NCI-H446 treated with DMSO at 0.1 percent for 48 hours (cell line): Measurements from ENCODE around the gene KCNMB1.

Experiments used
- DNase-seq: peaks from one replicate; lab custom pipeline; 2025; lab: John Stamatoyannopoulos, UW

Gene KCNMB1

GRCh38 chr5:170388818-170389549 lies at the start of gene KCNMB1:
Gene KCNMB1, minus strand, starts transcription at chr5:170389367. Its CDS starts 3,920 bp downstream, at chr5:170385447.
- DNase-seq, result no peak

GRCh38 chr5:170438581-170438980 lies 49.4 kb upstream of the KCNMB1 start:
- no peak for DNase-seq

- no peak for DNase-seq
Measured at GRCh38 chr5:170437621-170438375, 48.6 kb upstream of the KCNMB1 start.

- no peak for DNase-seq
Measured at GRCh38 chr5:170436335-170436734, 47.2 kb upstream of the KCNMB1 start.

- DNase-seq, result no peak
Measured at GRCh38 chr5:170434966-170435605, 45.9 kb upstream of the KCNMB1 start.

GRCh38 chr5:170432669-170433068 lies 43.5 kb upstream of the KCNMB1 start:
- DNase-seq, result no peak

GRCh38 chr5:170431571-170431970 lies 42.4 kb upstream of the KCNMB1 start:
- DNase-seq, result no peak

GRCh38 chr5:170430866-170431437 lies 41.8 kb upstream of the KCNMB1 start:
- DNase-seq, result no peak

GRCh38 chr5:170430256-170430655 lies 41.1 kb upstream of the KCNMB1 start:
- no peak for DNase-seq

- no peak for DNase-seq
Measured at GRCh38 chr5:170429014-170429413, 39.8 kb upstream of the KCNMB1 start.

- DNase-seq, result peak; percentile 3
Measured at GRCh38 chr5:170427672-170428236, 38.6 kb upstream of the KCNMB1 start.

GRCh38 chr5:170426786-170427185 lies 37.6 kb upstream of the KCNMB1 start:
- DNase-seq, result no peak

GRCh38 chr5:170426149-170426767 lies 37.1 kb upstream of the KCNMB1 start:
- DNase-seq, result no peak

GRCh38 chr5:170425731-170426130 lies 36.6 kb upstream of the KCNMB1 start:
- DNase-seq, result no peak

GRCh38 chr5:170424629-170425028 lies 35.5 kb upstream of the KCNMB1 start:
- no peak for DNase-seq

GRCh38 chr5:170423692-170424091 lies 34.5 kb upstream of the KCNMB1 start:
- no peak for DNase-seq

- no peak for DNase-seq
Measured at GRCh38 chr5:170421826-170422225, 32.7 kb upstream of the KCNMB1 start.

GRCh38 chr5:170420806-170421412 lies 31.7 kb upstream of the KCNMB1 start:
- DNase-seq, result peak; percentile 31

- DNase-seq, result no peak
Measured at GRCh38 chr5:170419643-170420042, 30.5 kb upstream of the KCNMB1 start.

GRCh38 chr5:170418736-170419135 lies 29.6 kb upstream of the KCNMB1 start:
- DNase-seq, result no peak

- DNase-seq, result no peak
Measured at GRCh38 chr5:170416526-170416925, 27.4 kb upstream of the KCNMB1 start.
